Measurements from ENCODE around the gene EXOC4. TPM values are rescaled to one million over a fixed set of nuclear protein-coding genes. Genes with fewer than 3 reads are reported as not detected.

Gene EXOC4
- total RNA-seq, 4 donors from 2014 or later, result 82.4 to 204 (median 128) TPM

GRCh38 chr7:133253519-133253875, 619 bp downstream of the EXOC4 start:
- H3K36me3 ChIP-seq, result no peaks in the 10 kb centered on the region
- H3K4me1 ChIP-seq, result peaks cover 0 to 33% (median 5%) of the 10 kb centered on the region in 4 donors
- TF ChIP-seq EP300 (IDR thresholded peaks at IDR 0.05; ENCODE audit: low read depth) (no peak), POLR2A (IDR thresholded peaks at IDR 0.05) (no peak), CTCF (IDR thresholded peaks at IDR 0.05) (no peak), POLR2AphosphoS5 (IDR thresholded peaks at IDR 0.05) (no peak)
- H3K27ac ChIP-seq, result peak overlapping the region; percentile 82 to 96 (median 90)
- no peaks in the 10 kb centered on the region for H3K27me3 ChIP-seq
- H3K4me3 ChIP-seq, result peak overlapping the region; percentile 67 to 100 (median 86)
- peak; percentile 13 for DNase-seq
- in situ Hi-C loops (cut with MboI; ENCODE audit: low pct_ligation_motif_present in 1 of 4, low pct_unique_long_range_greater_than_20kb in 1 of 4, low sequenced_read_pairs in 3 of 4), result no loop called here
- H3K9me3 ChIP-seq, result no peaks in the 10 kb centered on the region
- WGBS, 2 donors (ENCODE audit: low coverage in 1 of 2), result 12 to 22% methylated on average over 1 to 7 of the region's 7 CpGs
- intact Hi-C loops (cut with DNase I; ENCODE audit: low total_unique reads), result no loop called here

GRCh38 chr7:133255486-133255885, 2.6 kb downstream of the EXOC4 start:
- H3K9me3 ChIP-seq, result no peaks in the 10 kb centered on the region
- H3K4me3 ChIP-seq, result no peak overlapping the region
- intact Hi-C loops (cut with DNase I; ENCODE audit: low total_unique reads) (loop anchor here (5.0 kb wide), 1 partner anchor 257 kb away; no protein-coding TSS in a partner anchor), in situ Hi-C loops (cut with MboI; ENCODE audit: low pct_ligation_motif_present in 1 of 4, low pct_unique_long_range_greater_than_20kb in 1 of 4, low sequenced_read_pairs in 3 of 4) (no loop called here)
- WGBS, 2 donors (ENCODE audit: low coverage in 1 of 2), result 91 to 96% methylated on average over 2 of the region's 2 CpGs
- no peak for TF ChIP-seq CTCF (IDR thresholded peaks at IDR 0.05)
- no peak for TF ChIP-seq EP300 (IDR thresholded peaks at IDR 0.05; ENCODE audit: low read depth)
- no peak for TF ChIP-seq POLR2AphosphoS5 (IDR thresholded peaks at IDR 0.05)
- no peak for TF ChIP-seq POLR2A (IDR thresholded peaks at IDR 0.05)
- DNase-seq, result no peak
- H3K36me3 ChIP-seq, result no peaks in the 10 kb centered on the region
- peaks cover 0 to 33% (median 5%) of the 10 kb centered on the region in 4 donors for H3K4me1 ChIP-seq
- H3K27ac ChIP-seq, result no peak overlapping the region
- no peaks in the 10 kb centered on the region for H3K27me3 ChIP-seq

GRCh38 chr7:133258174-133258573, 5.3 kb downstream of the EXOC4 start:
- WGBS, 2 donors (ENCODE audit: low coverage in 1 of 2), result 89% methylated on average over 6 of the region's 6 CpGs; no CpG with 5 or more reads in 1 of the 2 donors

GRCh38 chr7:133265821-133266220, 12.9 kb downstream of the EXOC4 start:
- intact Hi-C loops (cut with DNase I; ENCODE audit: low total_unique reads) (no loop called here), in situ Hi-C loops (cut with MboI; ENCODE audit: low pct_ligation_motif_present in 1 of 4, low pct_unique_long_range_greater_than_20kb in 1 of 4, low sequenced_read_pairs in 3 of 4) (no loop called here)
- no peaks in the 10 kb centered on the region for H3K9me3 ChIP-seq

More at GRCh38 chr7:133258174-133258573, 5.3 kb downstream of the EXOC4 start:
- peaks cover 0 to 38% (median 5%) of the 10 kb centered on the region in 4 donors for H3K4me1 ChIP-seq
- in situ Hi-C loops (cut with MboI; ENCODE audit: low pct_ligation_motif_present in 1 of 4, low pct_unique_long_range_greater_than_20kb in 1 of 4, low sequenced_read_pairs in 3 of 4), result no loop called here
- H3K9me3 ChIP-seq, result no peaks in the 10 kb centered on the region
- TF ChIP-seq CTCF (IDR thresholded peaks at IDR 0.05), result no peak
- no peak for TF ChIP-seq EP300 (IDR thresholded peaks at IDR 0.05; ENCODE audit: low read depth)
- TF ChIP-seq POLR2A (IDR thresholded peaks at IDR 0.05), result no peak
- TF ChIP-seq POLR2AphosphoS5 (IDR thresholded peaks at IDR 0.05), result no peak
- no peak for DNase-seq
- no peaks in the 10 kb centered on the region for H3K36me3 ChIP-seq
- H3K4me3 ChIP-seq, result no peak overlapping the region
- H3K27me3 ChIP-seq, result no peaks in the 10 kb centered on the region
- no peak overlapping the region for H3K27ac ChIP-seq
- intact Hi-C loops (cut with DNase I; ENCODE audit: low total_unique reads), result loop anchor here (5.0 kb wide), 1 partner anchor 254 kb away; no protein-coding TSS in a partner anchor

More at GRCh38 chr7:133265821-133266220, 12.9 kb downstream of the EXOC4 start:
- H3K27ac ChIP-seq, result no peak overlapping the region
- H3K27me3 ChIP-seq, result no peaks in the 10 kb centered on the region
- H3K4me1 ChIP-seq, result peaks cover 0 to 18% (median 0%) of the 10 kb centered on the region in 4 donors
- no peak for DNase-seq
- TF ChIP-seq CTCF (IDR thresholded peaks at IDR 0.05) (no peak), POLR2A (IDR thresholded peaks at IDR 0.05) (no peak), EP300 (IDR thresholded peaks at IDR 0.05; ENCODE audit: low read depth) (no peak), POLR2AphosphoS5 (IDR thresholded peaks at IDR 0.05) (no peak)
- no peak overlapping the region for H3K4me3 ChIP-seq
- H3K36me3 ChIP-seq, result no peaks in the 10 kb centered on the region

Measured in transverse colon (tissue), 4 donors.